GM21367 (cell line): ENCODE data around the gene NOXO1.

Source experiments
- ATAC-seq: cut with Tn5 transposase; IDR thresholded peaks from one replicate; pipeline ENCODE4 v1.9.1; 2021; ENCODE audit not compliant: unreplicated experiment

Gene NOXO1

GRCh38 chr16:1998360-1998835 lies 17.1 kb upstream of the NOXO1 start:
- ATAC-seq, result no peak

DNA sequence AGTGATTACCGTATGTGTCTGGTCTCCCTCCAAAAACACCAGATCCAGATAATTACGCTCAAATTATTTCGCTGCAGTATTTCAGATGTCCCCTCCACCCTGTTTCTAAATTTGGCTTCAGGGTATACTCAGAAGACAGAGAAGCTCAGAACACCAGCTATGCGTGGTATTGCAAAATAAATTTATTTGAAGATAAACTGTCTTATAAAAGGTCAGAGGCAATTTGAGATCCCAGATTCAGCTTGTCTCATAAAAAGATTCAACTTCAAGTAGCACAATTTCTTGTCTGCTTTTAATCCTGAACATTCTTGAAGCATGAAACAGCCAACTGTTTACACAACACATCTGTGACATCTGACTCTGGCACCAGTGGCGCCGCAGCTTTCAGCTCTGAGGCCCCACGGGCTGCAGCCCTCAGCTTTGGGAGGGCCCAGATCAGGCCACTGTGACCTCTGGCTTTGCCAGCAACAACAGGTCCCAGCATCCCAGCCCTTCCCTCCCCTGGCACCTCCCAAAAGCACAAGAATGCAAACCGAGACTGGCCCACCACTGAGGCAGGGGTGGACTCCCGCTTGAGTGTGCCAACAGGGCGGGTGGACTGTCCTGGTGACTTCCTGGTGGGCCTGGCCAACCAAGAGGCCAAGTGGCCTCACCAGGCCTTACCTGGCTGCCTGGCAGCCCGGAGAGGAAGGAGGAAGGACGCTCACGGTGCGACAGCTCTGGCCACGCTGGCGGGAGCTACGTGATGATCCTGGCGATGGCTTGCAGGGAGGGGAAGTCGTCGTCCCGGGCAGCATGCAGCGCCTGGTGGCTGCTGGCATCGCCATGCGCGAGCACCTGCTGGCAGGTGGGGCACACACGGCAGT lies 16.5 kb upstream of the NOXO1 start:
- no peak for ATAC-seq

DNA sequence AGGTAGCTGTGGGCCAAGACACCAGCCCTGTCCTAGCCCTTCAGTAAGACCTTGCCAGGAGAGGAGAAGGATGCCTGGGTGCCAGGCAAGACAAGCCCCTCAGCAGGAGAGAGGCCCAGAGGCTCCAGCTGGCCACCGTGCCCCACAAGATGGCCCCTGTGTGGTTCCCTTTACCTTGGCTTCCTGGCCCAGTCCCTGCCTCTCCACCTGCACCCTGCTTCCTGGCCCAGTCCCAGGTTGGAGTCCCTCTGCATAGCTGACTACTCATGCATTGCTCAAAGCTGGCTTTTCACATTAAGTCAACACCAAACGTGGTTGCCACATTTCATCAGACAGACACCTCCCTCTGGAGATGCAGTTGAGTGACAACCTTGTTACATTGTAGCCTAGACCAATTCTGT lies 12.5 kb upstream of the NOXO1 start:
- ATAC-seq, result no peak

DNA sequence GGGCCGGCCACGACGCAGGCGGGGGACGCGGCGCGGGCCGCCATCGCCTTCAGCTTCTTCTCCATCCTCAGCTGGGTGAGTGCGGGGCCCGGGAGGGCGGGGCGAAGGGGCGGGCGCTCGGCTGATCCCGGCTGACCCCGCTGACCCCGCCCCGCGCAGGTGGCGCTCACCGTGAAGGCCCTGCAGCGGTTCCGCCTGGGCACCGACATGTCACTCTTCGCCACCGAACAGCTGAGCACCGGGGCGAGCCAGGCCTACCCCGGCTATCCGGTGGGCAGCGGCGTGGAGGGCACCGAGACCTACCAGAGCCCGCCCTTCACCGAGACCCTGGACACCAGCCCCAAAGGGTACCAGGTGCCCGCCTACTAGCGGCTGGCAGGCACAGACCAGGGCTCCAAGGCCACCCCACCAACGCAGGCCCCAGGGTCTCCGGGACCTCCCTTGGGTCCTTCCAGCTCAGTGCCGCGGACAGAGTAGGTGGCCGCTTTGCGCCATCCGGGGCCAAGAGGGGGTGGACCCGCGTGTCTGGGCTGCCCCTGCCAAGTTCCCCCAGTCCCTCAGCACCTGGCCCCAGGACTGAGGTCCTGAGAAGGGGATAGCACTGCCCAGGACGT lies 11.5 kb upstream of the NOXO1 start:
- no peak for ATAC-seq

DNA sequence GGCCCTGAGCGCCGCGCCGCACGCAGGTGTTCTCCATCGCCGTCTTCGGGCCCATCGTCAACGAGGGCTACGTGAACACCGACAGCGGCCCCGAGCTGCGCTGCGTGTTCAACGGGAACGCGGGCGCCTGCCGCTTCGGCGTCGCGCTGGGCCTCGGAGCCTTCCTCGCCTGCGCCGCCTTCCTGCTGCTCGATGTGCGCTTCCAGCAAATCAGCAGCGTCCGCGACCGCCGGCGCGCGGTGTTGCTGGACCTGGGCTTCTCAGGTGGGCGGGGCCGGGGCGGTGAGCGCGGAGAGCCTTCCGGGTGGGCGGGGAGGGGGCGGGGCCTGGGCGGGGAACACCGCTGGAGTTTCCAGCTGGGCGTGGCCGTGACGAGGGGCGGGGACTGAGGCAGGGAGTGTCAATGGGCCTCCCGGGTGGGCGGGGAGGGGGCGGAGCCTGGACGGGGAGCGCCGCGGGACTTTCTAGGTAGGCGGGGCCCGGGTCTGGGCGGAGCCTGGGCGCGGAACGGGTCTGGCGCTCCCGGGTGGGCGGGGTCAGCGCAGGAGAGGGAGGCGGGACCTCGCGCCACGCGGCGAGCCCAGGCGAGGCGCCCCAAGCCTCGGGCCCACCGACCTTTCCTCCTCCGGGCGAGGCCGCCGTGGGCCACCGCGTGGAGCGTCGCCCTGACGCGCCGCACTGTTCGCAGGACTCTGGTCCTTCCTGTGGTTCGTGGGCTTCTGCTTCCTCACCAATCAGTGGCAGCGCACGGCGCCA lies 10.9 kb upstream of the NOXO1 start:
- peak; percentile 36 for ATAC-seq

GRCh38 chr16:1991588-1991947 lies 10.3 kb upstream of the NOXO1 start:
- ATAC-seq, result no peak

DNA sequence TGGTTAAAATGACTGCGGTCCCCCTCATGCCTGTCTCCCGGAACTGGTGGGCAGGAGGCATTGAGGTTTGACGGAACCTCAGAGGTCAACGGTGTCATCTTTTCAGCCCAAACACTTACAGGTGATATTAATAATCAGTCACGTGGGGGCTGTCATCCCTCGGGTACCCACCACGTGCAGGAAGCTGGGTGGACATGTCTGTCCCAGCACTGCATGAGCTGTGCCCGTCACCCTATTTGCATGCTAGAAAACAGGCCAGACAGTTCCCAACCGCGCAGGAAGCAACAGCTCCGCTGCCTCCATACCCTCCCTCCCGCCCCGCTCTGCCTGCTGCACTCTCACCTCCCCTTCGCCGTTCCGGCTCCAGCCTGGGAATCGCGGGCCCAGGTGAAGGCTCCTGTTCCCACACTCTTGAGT lies 9.9 kb upstream of the NOXO1 start:
- ATAC-seq, result peak; percentile 27

DNA sequence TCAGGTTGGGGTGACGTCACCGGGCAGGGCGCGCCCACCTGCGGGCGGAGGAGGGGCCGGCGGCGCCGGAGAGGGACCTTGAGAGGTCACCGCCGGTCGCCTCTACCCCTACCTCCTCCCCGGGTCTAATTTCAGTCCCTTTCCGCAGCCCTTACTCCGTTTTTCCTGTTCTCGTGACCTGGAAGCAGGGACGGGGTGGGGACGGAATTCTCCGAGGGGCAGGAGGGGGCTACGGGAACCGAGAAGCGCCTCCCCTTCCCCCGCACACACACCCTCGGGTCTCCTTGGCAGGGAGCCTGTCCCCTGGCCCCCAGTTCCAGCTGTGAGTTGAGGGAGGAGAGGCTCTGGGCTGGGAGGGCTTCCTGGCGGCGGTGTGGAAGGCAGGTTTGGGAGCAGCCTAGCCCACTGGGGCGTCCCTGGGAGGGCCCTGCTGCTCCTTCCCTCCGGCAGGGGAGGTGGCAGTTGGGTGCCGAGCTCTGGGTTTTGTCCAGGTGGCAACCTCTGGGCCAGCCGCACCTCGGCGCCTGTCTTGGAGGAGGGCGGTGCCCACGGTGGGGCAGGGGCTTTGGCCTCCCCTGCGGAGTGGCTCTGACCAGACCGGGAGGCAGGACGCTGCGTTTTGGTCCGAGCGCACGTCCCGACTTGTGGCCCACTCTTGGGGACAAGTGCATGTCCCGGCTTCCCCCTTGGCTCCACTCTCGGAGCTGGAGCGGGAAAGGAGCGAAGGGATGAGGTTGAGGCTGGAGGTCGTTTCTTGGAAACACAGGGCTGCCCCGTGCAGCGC lies 9.3 kb upstream of the NOXO1 start:
- ATAC-seq, result no peak

DNA sequence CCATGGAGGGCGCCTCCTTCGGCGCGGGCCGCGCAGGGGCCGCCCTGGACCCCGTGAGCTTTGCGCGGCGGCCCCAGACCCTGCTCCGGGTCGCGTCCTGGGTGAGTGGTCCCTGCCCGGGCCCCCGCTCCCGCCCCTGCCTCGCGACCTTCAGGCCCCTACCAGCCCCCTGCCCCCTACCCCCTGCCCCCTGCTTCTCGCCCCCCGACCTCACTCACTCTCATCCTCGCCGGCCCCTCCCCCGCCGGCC lies 8.8 kb upstream of the NOXO1 start:
- ATAC-seq, result no peak

DNA sequence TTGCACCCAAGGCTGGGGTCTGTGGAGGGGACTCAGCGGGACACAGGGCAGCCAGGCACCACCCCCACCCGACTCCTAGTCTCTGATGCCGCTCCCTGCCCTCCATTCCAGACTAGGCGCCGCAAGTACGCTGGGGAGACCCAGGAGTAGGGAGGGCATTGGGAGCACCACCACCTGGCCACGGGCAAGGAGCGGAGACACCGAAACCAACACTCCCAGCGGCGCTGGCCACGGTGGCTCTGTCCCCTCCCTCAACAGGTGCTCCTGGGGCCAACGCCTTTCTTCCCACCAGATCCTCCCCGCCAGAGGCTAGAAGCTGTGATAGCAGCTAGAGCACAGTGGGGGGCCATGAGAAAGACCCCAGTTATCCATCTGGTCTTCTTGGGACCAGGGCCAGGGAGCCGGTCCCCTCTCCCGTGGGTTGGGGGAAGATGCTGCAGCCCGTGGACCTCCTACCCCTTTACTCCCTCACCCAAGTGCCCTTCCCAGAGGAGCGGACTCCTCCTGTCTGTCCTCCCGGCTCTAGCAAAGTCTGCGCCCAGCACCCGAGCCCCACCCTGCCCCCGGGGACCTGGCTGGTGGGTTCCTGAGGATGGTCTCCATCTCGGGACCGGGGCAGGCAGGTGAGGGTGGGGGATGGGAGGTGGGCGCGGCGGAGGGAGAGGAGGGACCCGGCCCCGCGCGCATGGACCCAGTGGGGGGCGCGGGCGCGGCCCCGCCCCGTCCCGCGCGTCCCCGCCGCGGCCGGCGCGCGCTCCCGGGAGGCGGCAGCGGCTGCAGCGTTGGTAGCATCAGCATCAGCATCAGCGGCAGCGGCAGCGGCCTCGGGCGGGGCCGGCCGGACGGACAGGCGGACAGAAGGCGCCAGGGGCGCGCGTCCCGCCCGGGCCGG lies 8.2 kb upstream of the NOXO1 start, which contains the start of gene SYNGR3:
Gene SYNGR3 (plus strand): TSS at position 762 of the 892 bp plus-strand sequence. CDS start 133 bp downstream, outside the sequence.
- no peak for ATAC-seq

- no peak for ATAC-seq
Measured at GRCh38 chr16:1987198-1987597, 5.9 kb upstream of the NOXO1 start.

GRCh38 chr16:1985466-1986150 lies 4.3 kb upstream of the NOXO1 start:
- no peak for ATAC-seq

DNA sequence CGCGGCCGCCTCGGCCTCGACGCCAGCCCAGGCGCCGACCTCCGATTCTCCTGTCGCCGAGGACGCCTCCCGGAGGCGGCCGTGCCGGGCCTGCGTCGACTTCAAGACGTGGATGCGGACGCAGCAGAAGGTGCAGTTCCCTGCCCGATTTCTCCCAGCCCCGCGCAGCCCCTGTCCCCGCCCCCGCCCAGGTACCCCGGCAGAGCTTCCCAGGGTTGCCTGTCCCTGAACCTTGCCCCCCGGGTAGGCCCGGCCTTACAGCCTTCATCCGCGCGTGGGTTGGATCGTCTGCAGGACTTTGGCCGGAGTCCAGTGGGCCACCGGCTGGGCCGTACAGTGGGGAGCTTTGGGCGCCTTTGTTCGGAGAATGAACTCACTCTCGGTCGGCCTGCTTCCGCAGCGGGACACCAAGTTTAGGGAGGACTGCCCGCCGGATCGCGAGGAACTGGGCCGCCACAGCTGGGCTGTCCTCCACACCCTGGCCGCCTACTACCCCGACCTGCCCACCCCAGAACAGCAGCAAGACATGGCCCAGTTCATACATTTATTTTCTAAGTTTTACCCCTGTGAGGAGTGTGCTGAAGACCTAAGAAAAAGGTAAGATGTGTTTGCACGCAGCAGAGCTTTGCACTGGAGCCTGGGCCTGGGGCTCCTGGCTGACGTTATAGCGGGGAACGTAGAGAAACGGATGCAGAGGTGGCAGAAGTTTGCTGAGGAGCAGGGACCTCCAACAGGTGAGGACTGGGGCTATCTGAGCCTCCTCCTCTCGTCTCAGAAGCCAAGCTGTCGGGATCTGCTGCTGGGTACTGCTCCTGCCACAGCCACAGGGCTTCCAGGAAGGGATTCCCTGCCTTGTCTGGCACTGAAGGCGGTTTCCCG lies 3.3 kb upstream of the NOXO1 start:
- ATAC-seq, result no peak

- peak; percentile 68 for ATAC-seq
Measured at GRCh38 chr16:1983544-1984346, 2.5 kb upstream of the NOXO1 start, which contains the start of gene GFER. TSS of gene GFER (plus strand) at chr16:1984193. CDS start at chr16:1984219, 26 bp downstream.

DNA sequence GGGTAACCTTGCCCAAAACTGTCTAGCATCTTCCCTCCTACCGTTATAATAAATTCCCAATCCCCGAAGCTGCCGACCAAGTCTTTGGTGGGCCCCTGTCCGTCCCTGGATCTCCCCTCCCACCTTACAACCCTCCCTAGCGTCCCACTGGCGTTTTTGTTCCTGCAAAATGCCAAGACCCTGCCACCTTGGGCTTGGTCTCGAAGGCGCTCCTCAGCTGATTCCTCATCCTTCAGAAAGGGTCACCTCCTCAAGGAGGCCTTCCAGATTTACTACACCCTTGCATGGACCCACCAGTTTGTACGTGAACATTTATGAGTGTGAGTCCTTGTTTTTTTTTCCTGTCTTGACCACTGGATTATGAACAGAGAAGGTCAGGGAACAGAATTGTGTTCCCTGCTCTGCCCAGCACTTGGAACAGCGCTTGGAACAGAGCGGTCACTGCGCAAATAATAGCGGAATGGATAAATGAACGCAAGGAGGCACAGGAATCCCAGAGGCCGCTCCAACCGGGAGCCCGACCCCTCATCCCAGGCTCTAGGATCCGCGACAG lies 1.8 kb upstream of the NOXO1 start:
- no peak for ATAC-seq

GRCh38 chr16:1982013-1982433 lies 754 bp upstream of the NOXO1 start:
- no peak for ATAC-seq

GRCh38 chr16:1980770-1981087 lies 540 bp downstream of the NOXO1 start:
- no peak for ATAC-seq
